ENCODE data around the gene ALDH6A1.

DNA sequence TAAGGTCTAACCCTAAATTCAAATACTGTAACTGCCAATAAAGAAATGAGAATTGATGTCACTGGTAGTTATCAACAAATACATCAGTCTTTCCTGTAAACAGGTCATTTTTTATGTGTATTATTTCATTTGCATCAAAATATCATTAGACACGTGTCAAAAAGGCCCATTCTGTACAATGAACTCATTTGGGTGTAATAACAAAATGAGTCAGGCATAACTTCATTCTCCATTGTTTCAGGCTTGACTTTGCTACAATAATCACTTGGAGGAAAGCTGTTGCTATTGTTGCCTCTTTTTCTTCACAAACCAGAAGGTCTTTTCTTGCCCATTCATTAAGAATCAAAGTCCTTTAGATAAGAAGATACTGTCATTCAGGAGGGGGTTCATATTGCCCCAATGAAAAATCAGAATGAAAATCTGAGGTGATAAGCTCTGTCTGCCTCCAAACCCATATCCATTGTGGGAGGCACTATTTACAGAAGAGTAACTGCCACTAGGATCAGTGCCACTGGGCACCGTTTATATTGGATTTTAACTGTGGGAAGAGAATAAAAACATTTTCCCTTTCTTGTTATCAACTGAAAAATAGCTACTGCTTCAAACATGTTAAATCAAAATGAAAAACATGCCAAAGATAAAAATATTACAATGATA is 75.3 kb downstream of the ALDH6A1 start:
- TF ChIP-seq, protein P1, sequence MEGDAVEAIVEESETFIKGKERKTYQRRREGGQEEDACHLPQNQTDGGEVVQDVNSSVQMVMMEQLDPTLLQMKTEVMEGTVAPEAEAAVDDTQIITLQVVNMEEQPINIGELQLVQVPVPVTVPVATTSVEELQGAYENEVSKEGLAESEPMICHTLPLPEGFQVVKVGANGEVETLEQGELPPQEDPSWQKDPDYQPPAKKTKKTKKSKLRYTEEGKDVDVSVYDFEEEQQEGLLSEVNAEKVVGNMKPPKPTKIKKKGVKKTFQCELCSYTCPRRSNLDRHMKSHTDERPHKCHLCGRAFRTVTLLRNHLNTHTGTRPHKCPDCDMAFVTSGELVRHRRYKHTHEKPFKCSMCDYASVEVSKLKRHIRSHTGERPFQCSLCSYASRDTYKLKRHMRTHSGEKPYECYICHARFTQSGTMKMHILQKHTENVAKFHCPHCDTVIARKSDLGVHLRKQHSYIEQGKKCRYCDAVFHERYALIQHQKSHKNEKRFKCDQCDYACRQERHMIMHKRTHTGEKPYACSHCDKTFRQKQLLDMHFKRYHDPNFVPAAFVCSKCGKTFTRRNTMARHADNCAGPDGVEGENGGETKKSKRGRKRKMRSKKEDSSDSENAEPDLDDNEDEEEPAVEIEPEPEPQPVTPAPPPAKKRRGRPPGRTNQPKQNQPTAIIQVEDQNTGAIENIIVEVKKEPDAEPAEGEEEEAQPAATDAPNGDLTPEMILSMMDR (IDR thresholded peaks at IDR 0.05; ENCODE audit: poor library complexity) = no peak
- no peak for TF ChIP-seq EZH2 (IDR thresholded peaks at IDR 0.05; ENCODE audit: borderline replicate concordance)

Data from hepatocyte (in vitro differentiated cells).